B cell (primary cell): Measurements from ENCODE around the gene PPP6R3. TPM values are rescaled to one million over a fixed set of nuclear protein-coding genes. Genes with fewer than 3 reads are reported as not detected.

Experiments
- ATAC-seq: fragments of 200-7000 bp; cut with Tn5 transposase; one replicate; pipeline ENCODE4 v1.10.0; 2021; ENCODE audit warnings: low read depth, mild to moderate bottlenecking, moderate number of reproducible peaks, moderate library complexity
- CTCF ChIA-PET: fragments of 350-600 bp; sonication (Branson Sonifier 250); formaldehyde crosslinking; loops from one replicate; lab custom pipeline; 2021; ENCODE audit warnings: antibody characterized with exemption, inconsistent platforms; lab: Charles Lee
- POLR2A ChIA-PET: fragments of 350-600 bp; sonication (Branson Sonifier 250); formaldehyde crosslinking; loops from one replicate; lab custom pipeline; 2021; ENCODE audit warnings: antibody characterized with exemption; lab: Charles Lee
- DNase-seq: peaks from one replicate; pipeline ENCODE4 v3.0.0; 2013
- H2AFZ ChIP-seq: 2 replicates; pipeline ENCODE4 v1.6.1; 2012; ENCODE audit warnings: mild to moderate bottlenecking, low read depth, low read length; ENCODE audit not compliant: insufficient read depth, poor library complexity, severe bottlenecking
- H3K27ac ChIP-seq, 2 donors: 1 replicate in 1 of 2; 2 replicates in 1 of 2; pipeline ENCODE4 v1.5.1; 2012 to 2013; ENCODE audit warnings: low read length in 2 of 2, mild to moderate bottlenecking in 2 of 2, moderate library complexity in 1 of 2
- H3K27me3 ChIP-seq, 4 experiments: fragments of 200-600 bp in 1 of 4; sonication (generic) in 1 of 4; replicated peaks in 1 of 4; 1 replicate in 2 of 4; 2 replicates in 2 of 4; pipeline versions ENCODE4 v1.6.1 to v1.7.0; 2013 to 2016; ENCODE audit warnings: low read length in 3 of 4, mild to moderate bottlenecking in 2 of 4, mixed read lengths in 1 of 4, moderate library complexity in 1 of 4; ENCODE audit not compliant: insufficient read depth in 4 of 4, control insufficient read depth in 3 of 4; ENCODE audit errors: control extremely low read depth in 1 of 4
- H3K36me3 ChIP-seq, 2 experiments: replicated peaks in 1 of 2; 1 replicate in 1 of 2; 2 replicates in 1 of 2; pipeline versions ENCODE4 v1.6.1 to v1.7.1; 2013; ENCODE audit warnings: low read length in 1 of 2; ENCODE audit not compliant: insufficient read depth in 2 of 2, control insufficient read depth in 1 of 2; ENCODE audit errors: control extremely low read depth in 1 of 2, extremely low read depth in 1 of 2
- H3K4me1 ChIP-seq, 2 donors: fragments of 200-600 bp in 1 of 2; sonication (generic) in 1 of 2; 1 replicate in 1 of 2; 2 replicates in 1 of 2; pipeline versions ENCODE4 v1.5.1 to v1.6.1; 2013 to 2017; ENCODE audit warnings: low read length in 2 of 2; ENCODE audit not compliant: control insufficient read depth in 2 of 2, insufficient read depth in 2 of 2
- H3K4me2 ChIP-seq: replicated peaks from 2 replicates; pipeline ENCODE3; 2012; ENCODE audit warnings: mild to moderate bottlenecking, low read depth, low read length; ENCODE audit not compliant: poor library complexity, severe bottlenecking
- H3K4me3 ChIP-seq, 5 experiments: fragments of 200-600 bp in 1 of 5; sonication (generic) in 1 of 5; 1 replicate in 3 of 5; 2 replicates in 2 of 5; pipeline versions ENCODE4 v1.5.1 to v1.7.0; 2011 to 2016; ENCODE audit warnings: low read length in 4 of 5, mild to moderate bottlenecking in 4 of 5, low read depth in 2 of 5, control low read depth in 1 of 5, moderate library complexity in 1 of 5; ENCODE audit not compliant: insufficient read depth in 1 of 5; ENCODE audit errors: control extremely low read depth in 1 of 5, extremely low read depth in 1 of 5
- H3K79me2 ChIP-seq: fragments of 200-600 bp; sonication (generic); one replicate; pipeline ENCODE4 v1.6.0; 2016; ENCODE audit warnings: low read length; ENCODE audit not compliant: control insufficient read depth, insufficient read depth
- H3K9ac ChIP-seq: fragments of 200-600 bp; sonication (generic); 2 replicates; pipeline ENCODE4 v1.6.1; 2017; ENCODE audit warnings: mild to moderate bottlenecking, low read length, moderate library complexity
- H3K9me3 ChIP-seq, 3 donors: one replicate each; pipeline versions ENCODE4 v1.6.1 to v1.7.1; 2013; ENCODE audit warnings: low read length in 2 of 3; ENCODE audit not compliant: control insufficient read depth in 2 of 3, insufficient read depth in 1 of 3; ENCODE audit errors: control extremely low read depth in 1 of 3
- H4K20me1 ChIP-seq: 2 replicates; pipeline ENCODE4 v1.6.0; 2012; ENCODE audit warnings: mild to moderate bottlenecking, low read length; ENCODE audit not compliant: insufficient read depth, control insufficient read depth, poor library complexity, severe bottlenecking
- H3K27ac Mint-ChIP-seq: one replicate; pipeline ENCODE4 v1.8.0; 2021; ENCODE audit warnings: mixed read lengths
- H3K27me3 Mint-ChIP-seq: one replicate; pipeline ENCODE4 v1.8.0; 2021; ENCODE audit warnings: mixed read lengths
- H3K4me1 Mint-ChIP-seq: one replicate; pipeline ENCODE4 v1.8.0; 2021; ENCODE audit warnings: mixed read lengths
- H3K4me3 Mint-ChIP-seq: one replicate; pipeline ENCODE4 v1.8.0; 2021; ENCODE audit warnings: mixed read lengths
- H3K9me3 Mint-ChIP-seq: one replicate; pipeline ENCODE4 v1.8.0; 2022; ENCODE audit warnings: mixed read lengths; ENCODE audit not compliant: insufficient read depth
- EZH2 ChIP-seq: IDR thresholded peaks from 2 replicates; pipeline ENCODE4 v1.6.1; 2012; ENCODE audit warnings: borderline replicate concordance, low read depth, mild to moderate bottlenecking, moderate library complexity, low read length; ENCODE audit not compliant: insufficient read depth, poor library complexity, severe bottlenecking
- WGBS: methylation state at CpG from one replicate; pipeline ENCODE4 v1.1.5; 2013; ENCODE audit warnings: missing lambda C conversion rate; ENCODE audit not compliant: insufficient coverage; 5-methylcytosine and 5-hydroxymethylcytosine counted together
- intact Hi-C: fragments of 100-400 bp; cut with micrococcal nuclease; formaldehyde crosslinking; loops from one replicate; pipeline ENCODE4 v1.10.0; 2022
- polyA plus RNA-seq: library from polyadenylated mRNA; depleted of rRNA; stranded (reverse); fragments of >200 nt; gene quantifications from 2 replicates; pipeline ENCODE4 v1.2.3, GENCODE V29; 2012
- total RNA-seq, 2 donors: library from RNA; stranded (reverse); fragments of 120-200 nt in 1 of 2; gene quantifications; 1 replicate in 1 of 2; 2 replicates in 1 of 2; pipeline versions ENCODE4 v1.2.3 to v1.2.4, GENCODE V29; 2013 to 2022
- TF ChIP-seq, protein P1 (sequence below): fragments of 200-600 bp; IDR thresholded peaks from one replicate; pipeline ENCODE4 v1.8.0; 2022; ENCODE audit warnings: antibody characterized with exemption, mild to moderate bottlenecking

The PPP6R3 gene
- total and polyA plus RNA-seq, 2 donors (not counting 1 experiment from before 2014, with no cell fraction given), result 48.5 to 159 TPM

DNA sequence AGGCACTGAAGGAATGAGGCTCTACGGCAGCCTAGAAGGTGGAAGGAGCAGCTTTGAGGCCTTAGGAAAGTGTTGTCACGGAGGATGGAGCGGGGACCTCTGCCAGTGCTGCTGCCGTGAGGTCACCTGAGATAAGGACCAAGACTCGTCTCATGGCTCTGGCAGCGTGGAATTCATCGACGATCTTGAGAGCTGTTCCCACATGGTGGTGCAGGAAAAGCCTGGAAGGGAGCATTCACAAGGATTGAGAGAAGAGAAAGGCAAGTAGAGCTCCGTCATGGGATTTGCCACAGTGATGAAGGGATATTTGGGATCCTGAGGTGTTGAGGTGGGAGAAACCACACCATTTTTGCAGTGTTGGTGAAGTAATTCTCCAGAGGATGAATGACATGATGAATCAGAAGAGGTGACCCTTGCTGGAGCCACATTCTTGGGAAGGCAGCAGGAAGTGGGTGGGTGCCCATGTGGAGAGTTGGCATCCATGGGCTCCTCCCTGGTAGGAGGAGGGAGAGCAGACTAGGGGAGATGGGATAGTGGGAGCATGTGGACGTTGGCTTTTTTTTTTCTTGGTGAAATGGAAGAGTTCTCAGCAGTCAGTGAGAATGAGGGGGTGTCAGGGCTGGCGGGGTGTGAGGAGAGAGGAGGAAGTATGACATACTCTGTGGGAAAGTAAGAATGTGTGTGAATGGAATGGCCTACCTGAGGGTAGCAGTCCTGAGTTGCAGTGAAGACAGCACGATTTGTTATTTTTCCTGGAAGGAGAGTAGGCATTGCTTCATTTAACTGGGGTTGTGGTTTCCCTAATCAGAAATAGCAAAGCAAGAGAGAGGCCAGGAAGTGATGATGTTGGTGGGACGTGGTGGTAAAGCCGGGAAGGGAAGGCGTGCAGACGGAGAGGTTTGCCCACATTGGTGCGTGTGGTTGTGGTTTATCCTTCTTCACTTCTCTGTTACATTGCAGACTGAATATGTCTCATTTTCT lies 11.1 kb downstream of the PPP6R3 start:
- Mint-ChIP-seq H3K27me3 (no peaks in the 10 kb centered on the region), H3K4me1 (peaks cover 75% of the 10 kb centered on the region), H3K27ac (peak overlapping the region; percentile 43), H3K9me3 (no peaks in the 10 kb centered on the region), H3K4me3 (peak overlapping the region; percentile 74)
- intact Hi-C loops, result no loop called here
- Histone ChIP-seq H2AFZ (no peak overlapping the region), H3K79me2 (peaks cover 84% of the 10 kb centered on the region), H3K9ac (peak overlapping the region; percentile 26), H3K36me3 (peaks cover 3 to 6% of the 10 kb centered on the region in 2 experiments), H4K20me1 (peaks cover 81% of the 10 kb centered on the region), H3K4me3 (peak overlapping the region in 1 of 5 experiments; percentile 20), H3K27ac (peak overlapping the region in 1 of 2 donors; percentile 49), H3K4me1 (peaks cover 68 to 72% of the 10 kb centered on the region in 2 donors), H3K27me3 (no peaks in the 10 kb centered on the region), H3K9me3 (peaks cover 0 to 5% (median 0%) of the 10 kb centered on the region in 3 donors), H3K4me2 (peak overlapping the region; percentile 53)
- DNase-seq (no peak), ATAC-seq (peak; percentile 33)
- TF ChIP-seq EZH2, result no peak
- TF ChIP-seq, protein P1, sequence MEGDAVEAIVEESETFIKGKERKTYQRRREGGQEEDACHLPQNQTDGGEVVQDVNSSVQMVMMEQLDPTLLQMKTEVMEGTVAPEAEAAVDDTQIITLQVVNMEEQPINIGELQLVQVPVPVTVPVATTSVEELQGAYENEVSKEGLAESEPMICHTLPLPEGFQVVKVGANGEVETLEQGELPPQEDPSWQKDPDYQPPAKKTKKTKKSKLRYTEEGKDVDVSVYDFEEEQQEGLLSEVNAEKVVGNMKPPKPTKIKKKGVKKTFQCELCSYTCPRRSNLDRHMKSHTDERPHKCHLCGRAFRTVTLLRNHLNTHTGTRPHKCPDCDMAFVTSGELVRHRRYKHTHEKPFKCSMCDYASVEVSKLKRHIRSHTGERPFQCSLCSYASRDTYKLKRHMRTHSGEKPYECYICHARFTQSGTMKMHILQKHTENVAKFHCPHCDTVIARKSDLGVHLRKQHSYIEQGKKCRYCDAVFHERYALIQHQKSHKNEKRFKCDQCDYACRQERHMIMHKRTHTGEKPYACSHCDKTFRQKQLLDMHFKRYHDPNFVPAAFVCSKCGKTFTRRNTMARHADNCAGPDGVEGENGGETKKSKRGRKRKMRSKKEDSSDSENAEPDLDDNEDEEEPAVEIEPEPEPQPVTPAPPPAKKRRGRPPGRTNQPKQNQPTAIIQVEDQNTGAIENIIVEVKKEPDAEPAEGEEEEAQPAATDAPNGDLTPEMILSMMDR, result no peak
- ChIA-PET CTCF (no interaction called here), POLR2A (no interaction called here)
- 66% methylated on average over 12 of the region's 17 CpGs for WGBS

DNA sequence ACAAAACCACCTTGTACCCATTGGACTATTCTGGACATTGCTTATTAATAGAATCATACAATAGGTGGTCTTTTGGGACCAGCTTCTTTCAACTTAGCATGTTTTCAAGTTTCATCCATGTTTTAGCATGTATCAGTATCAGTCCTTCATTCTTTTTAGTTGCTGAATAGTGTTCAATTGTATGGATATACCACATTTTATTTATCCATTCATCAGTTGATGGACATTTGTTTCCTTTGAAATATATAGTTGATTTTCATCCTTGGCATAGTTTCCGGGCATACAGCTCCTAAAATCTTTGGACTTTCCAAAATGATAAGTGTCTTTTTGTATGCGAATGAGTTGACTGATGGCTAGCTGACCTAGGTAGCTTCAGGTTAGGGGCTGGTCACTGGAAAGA lies 12.2 kb downstream of the PPP6R3 start:
- 86% methylated on average over 1 of the region's 2 CpGs for WGBS
- H3K27ac Mint-ChIP-seq, result peak overlapping the region; percentile 16
- H2AFZ ChIP-seq, result no peak overlapping the region
- CTCF ChIA-PET, result interaction anchor here (0.6 kb wide), 1 partner anchor 8 kb away, joined by 5 read pairs; no protein-coding TSS in a partner anchor
- no peaks in the 10 kb centered on the region for H3K27me3 Mint-ChIP-seq
- TF ChIP-seq EZH2, result no peak
- TF ChIP-seq, protein P1, result no peak
- peaks cover 62 to 63% of the 10 kb centered on the region in 2 donors for H3K4me1 ChIP-seq
- POLR2A ChIA-PET, result no interaction called here
- peaks cover 76% of the 10 kb centered on the region for H3K4me1 Mint-ChIP-seq
- no peaks in the 10 kb centered on the region for H3K27me3 ChIP-seq
- DNase-seq (no peak), ATAC-seq (no peak)
- no peak overlapping the region for H3K4me3 ChIP-seq
- peaks cover 83% of the 10 kb centered on the region for H3K79me2 ChIP-seq
- H3K27ac ChIP-seq, result peak overlapping the region in 1 of 2 donors; percentile 49
- peaks cover 79% of the 10 kb centered on the region for H4K20me1 ChIP-seq
- no peak overlapping the region for H3K4me3 Mint-ChIP-seq
- intact Hi-C loops, result no loop called here
- no peaks in the 10 kb centered on the region for H3K9me3 Mint-ChIP-seq
- no peak overlapping the region for H3K4me2 ChIP-seq
- H3K9ac ChIP-seq, result no peak overlapping the region
- peaks cover 3 to 10% of the 10 kb centered on the region in 2 experiments for H3K36me3 ChIP-seq
- H3K9me3 ChIP-seq, result peaks cover 0 to 5% (median 0%) of the 10 kb centered on the region in 3 donors
